Measurements from ENCODE around the gene LIF.
"Not testable (repeated sequence)": the region's sequence is repeated elsewhere in the genome, so short reads cannot be mapped to it uniquely, and the experiment has no call there.

LIF gene

DNA sequence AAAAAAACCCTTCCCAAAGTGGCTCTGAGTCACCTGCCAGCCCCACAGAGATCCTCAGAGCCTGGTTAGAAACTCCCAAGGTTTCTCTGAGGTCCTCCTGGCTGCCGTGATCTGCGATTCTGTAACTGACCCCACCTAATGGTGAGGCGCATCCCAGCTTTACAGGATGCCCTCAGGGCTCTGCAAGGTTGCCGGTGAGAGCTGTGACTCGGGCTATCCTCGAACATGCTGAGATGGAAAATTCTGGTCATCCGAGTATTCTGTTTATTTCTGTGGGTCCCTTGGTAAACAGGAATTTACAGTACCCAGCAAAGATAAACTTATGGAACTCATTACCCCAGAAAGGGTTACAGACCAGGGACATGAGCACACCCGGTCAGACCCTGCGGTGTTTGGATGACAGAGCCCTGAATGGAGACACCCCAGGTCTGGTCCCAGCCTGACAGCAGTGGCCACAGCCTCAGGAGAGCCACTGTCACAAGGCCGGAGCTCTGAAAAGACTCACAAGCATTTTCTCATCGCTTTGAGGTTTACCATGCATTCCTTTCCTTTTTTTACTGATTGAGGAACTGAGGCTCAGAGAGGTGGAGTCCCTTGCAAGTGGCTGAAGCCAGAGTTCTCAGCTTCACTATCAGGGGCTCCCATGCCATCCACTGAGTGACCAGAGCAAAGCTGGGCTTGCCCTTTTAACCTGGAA is 22.2 kb downstream of the LIF start:
- DNase-seq (ENCODE audit: low read depth), result no peak

DNA sequence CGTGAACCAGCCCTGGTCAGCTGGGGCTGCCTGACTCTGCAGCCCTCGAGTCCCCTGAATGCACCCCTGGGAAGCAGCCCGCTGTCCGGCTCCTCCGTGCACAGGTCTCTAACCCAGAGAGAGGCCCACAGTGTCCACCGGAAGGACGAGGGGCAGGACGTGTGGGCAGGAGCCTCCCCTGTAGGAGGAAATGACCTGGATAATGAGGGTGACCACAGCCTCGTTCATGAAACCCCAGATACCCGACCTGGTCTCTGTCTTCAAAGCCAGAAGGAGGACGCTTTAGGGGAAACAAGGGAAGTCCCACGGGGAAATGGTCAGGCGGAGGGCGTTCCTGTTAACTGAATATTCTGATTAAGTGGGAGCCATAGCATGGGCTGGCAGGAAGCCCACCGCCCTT is 23.3 kb downstream of the LIF start:
- no peak for DNase-seq (ENCODE audit: low read depth)

DNA sequence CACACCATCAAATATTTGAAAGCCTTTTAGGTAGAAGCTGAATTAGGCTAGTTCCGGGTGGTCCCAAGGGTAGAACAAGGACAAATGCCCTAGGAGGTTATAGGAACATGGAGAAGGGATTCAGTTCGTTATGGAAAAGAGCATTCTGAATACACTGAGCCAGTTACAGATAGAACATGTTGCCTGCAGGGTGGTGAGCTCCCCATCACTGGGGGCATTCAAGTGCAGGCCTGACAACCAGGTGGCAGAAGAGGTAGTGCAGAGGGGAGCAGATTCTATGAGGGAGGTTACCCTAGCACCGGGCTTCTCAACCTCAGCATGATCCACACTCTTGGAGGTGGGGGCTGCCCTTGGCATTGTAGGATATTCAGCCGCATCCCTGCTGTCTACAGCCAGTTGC is 24.2 kb downstream of the LIF start:
- no peak for DNase-seq (ENCODE audit: low read depth)

DNA sequence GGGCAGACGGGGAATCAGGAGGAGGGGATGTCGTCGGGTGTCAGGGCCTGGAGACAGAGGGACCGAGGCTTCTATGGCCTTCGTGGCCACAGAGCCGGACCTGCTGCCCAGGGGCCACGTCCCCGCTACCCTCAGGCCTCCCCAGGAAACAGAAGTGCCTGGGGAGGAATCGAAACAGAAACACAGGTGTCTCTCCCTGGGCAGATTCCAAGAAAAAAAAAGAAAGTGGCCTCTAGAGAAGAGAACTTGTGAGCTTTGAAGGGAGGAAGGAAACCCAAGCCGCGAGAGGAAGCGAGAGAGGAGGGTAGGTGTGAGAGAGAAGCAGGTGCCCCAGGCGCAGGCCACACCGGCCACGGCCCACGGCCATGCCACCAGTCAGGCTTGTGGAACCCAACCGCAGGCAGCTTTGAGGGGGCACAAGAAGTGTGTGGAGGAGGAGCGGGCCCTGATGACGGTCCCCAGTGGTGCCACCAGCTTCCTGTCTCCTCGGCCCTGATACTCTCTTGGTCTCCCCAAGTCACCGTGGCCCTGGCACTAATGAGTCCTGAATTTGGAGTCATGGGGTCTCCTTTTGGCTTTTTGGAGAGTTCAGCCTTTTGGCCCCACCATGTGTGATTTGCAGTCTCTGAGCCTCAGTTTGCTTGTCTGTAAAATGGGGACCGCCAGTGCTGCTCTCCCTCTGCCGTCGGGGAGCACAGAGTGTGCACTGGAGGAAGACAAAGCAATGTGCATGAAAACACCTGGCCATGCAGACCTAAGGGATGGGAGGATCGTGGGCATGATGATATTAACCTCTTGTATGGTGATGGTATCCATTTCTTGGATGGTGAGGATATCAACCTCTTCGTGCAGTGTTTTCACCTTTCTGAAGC is 25.2 kb downstream of the LIF start:
- DNase-seq (ENCODE audit: low read depth), result no peak

DNA sequence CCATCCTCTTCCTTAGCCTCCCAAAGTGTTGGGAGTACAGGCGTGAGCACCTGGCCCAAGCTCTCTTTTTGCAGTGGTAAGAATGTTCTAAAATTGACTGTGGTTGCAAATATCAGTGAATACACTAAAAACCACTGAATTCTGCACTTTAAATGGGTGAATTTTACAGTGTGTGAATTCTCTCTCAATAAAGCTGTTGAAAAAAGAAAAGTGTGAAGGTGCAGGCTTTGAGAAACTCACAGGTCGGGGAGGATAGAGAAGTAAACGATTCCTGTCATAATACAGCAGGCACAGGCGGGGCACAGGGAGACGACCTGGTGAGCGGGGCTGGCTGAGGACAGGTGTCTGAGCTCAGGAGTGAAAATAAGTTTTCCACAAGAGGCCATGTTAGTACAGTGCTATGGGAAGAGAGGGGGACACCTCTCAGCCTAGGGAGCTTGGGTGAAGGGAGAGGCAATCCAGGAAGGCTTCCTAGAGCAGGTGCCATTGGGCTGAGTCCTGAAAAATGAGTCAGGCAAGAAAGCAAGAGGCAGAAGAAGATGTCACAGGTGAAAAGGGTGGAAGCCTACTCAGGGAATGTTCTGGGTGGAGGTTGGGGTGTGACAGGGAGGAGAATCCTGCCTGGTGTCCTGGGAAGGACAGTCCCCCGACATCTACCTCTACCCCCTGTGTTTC is 26.1 kb downstream of the LIF start:
- DNase-seq (ENCODE audit: low read depth), result no peak

DNA sequence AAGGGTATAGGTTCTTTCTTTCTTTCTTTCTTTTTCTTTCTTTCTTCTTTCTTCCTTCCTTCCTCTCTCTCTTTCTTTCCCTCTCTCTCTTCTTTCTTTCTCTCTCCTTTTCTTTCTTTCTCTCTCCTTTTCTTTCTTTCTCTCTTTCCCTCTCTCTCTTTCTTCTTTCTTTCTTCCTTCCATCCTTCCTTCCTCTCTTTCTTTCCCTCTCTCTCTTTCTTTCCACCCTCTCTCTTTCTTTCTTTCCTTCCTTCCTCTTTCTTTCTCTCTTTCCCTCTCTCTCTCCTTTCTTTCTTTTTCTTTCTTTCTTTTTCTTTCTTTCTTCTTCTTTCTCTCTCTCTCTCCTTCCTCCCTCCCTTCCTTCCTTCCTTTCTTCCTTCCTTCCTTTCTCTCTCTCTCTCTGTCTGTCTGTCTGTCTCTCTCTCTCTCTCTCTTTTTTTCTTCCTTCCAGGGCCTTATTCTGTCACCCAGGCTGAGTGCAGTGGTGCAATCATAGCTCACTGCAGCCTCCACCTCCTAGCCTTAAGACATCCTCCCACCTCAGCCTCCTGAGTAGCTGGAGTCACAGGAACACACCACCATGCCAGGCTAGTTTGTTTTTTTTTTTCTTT is 26.8 kb downstream of the LIF start:
- DNase-seq (ENCODE audit: low read depth), result no peak

DNA sequence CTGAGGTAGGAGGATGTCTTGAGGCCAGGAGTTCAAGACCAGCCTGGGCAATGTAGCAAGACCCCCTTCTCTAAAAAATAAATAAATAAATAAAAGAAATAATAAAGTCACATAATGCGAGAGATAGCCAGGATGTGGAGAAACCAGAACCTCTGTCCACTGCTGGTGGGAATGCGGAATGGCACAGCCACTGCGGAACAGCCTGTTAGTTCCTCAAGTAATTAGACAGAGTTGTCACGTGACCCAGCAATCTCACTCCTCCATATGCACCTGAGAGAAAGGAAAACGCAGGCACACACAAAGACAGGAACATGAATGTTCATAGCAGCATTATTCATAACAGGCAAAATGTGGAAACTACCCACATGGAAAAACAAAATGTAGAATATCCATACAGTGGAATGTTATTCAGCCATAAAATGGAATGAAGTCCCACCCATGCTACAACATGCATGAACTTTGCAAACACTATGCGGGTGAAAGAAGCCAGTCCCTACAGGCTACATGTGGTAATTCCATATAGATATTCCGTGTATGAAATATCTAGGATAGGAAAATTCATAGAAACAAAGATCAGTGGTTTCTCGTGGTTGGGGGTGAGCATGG is 27.4 kb downstream of the LIF start:
- no peak for DNase-seq (ENCODE audit: low read depth)

DNA sequence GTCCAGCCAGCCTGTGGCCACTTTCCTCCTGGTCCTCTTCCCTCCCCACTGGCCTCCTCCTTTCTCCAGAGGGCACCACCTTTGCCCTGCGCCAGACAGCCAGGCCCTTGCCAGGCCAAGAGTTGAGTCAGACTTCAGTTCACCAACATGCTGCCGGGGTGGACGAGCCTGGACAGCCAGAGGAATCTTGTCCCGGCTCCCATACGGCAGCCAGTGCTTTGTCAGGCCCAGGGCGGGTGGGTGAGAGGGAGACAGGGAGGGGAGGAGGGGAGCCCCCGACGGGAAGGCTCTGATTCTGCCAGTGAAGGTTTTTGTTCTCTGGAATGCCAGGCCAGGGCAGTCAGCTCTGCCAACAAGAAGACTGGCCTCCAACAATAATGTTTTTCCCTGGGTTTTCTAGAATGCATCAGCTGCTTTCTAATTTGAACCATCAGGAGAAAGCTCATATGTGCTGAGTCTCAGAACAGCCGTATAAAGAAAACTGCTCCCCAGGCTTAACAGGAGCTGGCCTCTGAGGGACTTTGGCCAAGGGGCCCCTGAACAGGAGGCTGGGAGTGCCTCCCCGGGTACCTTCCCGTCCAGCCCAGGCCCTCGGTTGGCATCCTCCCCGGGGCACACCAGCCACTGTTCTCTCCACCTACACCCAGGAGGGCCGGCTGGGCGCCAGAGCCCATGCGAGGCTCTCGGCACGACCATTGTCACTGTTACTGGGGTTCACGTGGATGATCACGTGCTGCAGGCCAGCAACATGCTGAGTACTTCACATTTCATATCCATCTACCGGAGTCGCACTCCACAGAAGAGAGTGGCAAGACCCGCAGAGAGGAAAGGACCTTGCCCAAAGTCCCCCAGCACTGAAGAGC is 28.6 kb downstream of the LIF start:
- no peak for DNase-seq (ENCODE audit: low read depth)

DNA sequence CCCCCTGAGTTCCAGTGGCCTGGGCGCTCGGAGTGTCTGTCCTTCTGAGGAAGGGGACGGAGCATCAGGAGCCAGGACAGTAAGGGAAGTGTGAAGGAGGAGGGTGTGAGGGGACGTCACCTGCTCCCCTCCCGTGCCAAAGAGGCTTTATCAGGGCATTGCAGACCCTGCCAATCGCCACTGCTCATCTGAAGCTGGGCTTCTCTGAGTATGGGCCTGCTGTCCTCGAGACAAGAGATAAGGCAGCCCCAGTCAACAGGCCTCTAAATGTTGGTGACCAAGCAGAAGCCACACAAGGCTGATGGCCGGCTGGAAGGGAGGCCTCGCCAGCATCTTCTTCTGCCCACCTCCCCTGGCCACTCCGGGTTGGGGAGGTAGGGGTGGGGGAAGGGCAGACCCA is 29.8 kb downstream of the LIF start:
- no peak for DNase-seq (ENCODE audit: low read depth)

DNA sequence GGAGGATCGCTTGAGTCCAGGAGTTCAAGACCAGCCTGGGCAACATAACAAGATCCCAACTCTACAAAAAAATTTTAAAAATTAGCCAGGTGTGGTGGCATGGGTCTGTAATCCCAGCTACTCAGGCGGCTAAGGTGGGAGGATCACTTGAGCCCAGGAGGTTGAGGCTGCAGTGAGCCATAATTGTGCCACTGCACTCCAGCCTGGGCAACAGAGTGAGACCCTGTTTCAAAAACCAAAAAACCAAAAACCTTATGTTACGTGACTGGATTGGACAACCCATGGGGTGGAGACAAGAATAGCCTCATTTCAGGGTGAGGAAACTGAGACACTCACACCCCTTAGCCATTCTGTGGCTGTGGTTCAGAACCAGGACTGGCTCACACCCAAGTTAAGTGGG is 30.3 kb downstream of the LIF start:
- DNase-seq (ENCODE audit: low read depth), result not testable (repeated sequence)

DNA sequence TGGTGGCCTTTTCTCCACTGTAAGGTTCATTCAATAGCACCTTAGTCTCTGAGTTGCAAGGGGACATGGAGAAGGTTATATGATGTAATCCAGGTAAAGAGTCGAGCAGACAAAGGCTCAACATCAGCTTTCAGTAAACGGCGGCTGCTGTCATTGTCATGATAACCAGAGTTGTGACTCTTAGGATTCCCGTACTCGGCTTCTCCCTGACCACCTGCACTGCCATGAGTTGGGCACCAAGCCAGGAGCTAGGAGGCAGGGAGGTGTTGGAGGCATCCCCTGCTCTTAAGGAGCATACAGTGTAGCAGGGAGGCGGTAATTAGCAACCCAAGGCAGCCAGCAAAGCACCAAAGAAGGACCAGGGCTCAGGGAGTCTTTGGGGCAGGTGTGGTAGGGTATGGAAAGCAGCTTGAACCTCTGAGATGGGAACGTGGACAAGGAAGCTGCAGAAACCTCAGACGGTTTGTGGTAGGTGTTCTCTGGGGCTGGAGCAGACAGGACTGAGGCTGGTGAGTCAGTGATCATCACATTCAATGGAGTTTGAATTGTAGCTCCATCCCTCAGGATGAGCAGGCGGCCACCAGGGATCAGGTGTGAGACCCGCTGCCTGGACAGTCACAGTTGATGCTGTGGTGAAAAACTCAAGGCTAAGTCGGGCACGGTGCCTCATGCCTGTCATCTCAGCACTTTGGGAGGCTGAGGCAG is 31.7 kb downstream of the LIF start:
- DNase-seq (ENCODE audit: low read depth), result no peak

DNA sequence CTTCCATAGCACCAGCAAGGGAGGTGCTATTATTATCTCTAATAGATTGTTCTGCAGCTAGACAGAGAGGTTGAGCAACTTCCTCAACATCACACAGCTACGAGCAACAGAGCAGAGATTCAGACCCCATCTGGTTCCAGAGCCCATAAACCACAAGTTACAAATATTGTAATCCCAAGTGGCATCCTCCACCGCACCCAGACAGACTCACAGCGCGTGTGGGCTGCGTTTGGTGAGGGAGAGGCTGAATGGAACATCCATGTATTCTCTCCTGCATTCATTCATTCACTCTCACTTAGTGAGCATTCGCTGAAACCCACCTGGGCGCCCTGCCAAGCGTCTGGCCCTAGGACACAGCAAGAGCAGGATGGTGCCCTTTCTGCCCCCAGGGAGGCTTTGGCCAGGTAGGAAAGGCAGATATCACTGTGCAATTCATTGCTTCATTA is 33.5 kb downstream of the LIF start:
- DNase-seq (ENCODE audit: low read depth), result no peak

DNA sequence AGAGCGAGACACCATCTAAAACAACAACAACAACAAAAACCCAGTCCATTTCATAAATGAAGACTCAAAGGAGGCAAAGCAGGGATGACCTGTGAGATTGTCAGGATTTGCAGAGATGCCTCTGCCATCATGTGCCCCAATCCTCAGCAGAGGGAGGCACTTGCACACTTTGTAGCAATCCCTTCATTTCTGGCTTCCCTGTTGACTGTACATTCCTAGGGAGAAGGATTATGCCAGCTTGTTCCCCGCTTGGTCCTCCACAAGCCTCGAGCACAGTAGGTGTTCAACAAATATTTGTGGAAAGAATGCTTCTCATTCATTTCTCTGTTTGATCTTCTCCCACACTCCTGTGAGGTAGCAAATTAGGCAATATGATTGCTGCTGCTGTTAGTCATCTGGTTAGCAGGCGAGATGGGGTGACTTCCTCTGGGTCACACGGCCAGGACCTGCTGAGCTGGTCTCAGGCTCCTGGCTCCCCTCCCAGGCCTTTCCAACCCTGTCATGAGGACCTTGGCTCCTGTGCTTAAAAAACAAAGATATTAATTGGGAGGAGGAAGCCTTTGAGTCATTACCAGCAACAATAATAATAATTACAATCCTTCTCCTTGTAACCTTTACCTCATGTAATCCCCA is 34.1 kb downstream of the LIF start:
- DNase-seq (ENCODE audit: low read depth), result no peak

DNA sequence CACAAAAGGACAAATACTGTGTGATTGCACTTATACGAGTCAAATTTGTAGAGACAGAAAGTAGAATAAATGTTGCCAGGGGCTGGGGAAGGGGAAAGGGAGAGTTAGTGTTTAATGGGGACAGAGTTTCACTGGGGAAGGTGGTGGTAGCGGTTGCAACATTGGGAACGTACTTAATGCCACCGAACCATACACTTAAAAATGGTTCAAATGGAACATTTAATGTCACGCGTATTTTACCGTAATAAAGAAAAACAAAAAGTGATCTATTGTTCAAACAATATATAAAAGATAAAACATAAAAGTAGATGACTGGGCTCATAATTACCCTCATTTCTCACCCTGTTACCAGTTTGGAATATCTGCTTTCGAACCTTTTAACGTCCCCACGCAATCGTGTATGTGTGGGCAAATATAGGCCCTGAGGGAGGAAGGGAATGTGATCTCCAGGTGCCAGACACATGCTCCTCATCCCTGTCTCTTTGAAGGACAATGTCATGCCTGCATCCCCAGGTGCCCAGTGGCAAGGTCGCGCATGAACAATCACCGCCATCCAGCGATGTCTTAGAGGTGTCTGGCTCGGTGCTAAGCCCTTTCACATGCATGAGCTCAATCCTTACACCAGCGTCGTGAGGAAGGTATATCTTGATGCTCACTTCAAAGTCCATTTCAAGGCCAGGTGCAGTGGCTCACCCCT is 35.3 kb downstream of the LIF start:
- no peak for DNase-seq (ENCODE audit: low read depth)

DNA sequence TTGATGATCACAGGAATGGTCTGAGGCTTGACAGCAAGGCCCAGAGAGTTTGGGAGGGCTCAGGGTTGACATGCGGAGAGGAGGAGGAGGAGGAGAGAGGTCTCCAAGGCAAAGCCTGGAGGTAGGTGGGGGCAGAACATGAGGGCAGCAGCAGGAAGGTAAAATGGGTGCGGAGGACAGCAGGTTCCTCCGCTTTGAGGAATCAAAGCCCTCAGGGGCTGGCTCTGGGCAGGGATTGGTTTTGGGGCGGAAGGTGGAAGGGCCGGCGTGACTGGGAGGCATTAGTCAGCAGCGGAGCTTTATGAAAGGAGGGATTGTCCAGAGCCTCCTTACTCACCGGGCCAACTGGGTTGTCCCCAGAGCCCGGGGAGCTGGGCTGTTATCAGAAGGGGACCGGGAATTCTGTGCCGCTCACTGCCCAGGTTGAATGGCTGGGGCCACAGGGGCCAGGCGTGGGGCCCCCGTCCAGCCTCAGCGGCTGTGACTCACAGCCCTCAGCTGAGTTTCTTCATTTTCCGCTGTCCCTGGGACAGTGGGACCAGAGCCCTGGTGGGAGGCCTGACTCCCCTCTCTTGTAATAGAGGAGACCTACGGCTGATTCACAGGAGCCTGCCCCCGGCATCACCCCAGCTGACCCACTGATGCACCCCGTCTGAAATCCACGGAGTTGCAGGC is 36.2 kb downstream of the LIF start:
- DNase-seq (ENCODE audit: low read depth), result no peak

DNA sequence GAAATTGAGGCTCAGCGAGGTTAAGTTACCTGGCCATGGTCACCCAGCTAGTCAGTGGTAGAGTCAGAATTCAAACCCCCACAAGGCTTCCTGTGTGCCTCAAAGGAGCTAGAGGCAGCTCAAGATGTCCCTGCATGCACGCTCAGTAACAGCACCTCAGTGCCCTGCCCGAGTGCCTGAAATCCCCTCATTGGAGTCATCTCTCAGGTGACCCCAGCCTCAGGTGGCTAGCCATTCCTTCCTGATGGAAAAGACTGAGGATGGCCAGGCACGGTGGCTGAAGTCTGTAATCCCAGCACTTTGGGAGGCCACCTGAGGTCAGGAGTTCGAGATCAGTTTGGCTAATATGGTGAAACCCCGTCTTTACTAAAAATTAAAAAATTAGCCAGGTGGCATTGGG is 36.9 kb downstream of the LIF start:
- DNase-seq (ENCODE audit: low read depth), result no peak

DNA sequence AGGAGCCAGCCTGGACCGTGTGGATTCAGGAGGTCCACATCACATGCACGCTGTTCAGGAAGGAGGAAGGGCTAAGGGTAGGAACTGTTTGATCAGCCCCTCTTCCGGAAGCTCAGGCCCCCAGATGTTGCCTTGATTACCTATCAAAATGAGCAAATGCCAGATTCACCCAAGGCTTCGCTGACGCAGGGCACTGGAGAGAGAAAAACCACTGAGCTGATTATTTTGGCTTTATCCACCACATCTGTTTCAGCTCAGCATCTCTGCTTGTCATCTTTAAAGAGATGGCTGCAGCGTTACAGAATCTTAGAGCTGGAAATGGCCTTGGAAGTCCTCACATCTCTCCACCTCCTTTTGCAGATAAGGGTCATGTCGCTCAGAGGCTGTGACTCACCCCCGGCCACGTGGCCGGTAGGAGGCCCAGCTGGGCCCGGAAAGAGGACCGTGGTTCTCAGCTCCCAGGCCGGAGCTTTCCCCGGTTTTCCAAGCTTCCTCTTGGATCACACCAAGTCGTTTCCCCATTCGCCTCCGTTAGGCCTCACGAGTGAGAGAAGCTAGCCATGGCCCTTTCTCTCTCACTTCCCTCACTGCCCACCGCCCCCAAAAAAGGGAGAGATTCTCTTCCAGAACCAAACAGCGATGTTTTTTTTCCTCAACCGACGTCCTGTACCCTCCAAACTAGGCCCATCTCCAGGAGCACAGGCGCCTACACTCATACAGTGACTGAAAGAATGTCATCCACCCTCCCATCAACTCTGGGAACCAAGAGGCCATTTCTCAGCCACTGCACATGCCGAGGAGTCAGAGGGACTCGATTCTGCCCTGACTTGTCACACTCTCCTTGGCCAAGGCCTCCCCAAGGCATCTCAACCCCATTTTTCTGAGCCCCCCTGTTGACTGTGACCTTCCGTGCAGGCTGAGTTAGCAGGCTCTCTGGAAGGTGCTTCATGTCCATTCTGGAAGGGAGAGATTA is 37.6 kb downstream of the LIF start:
- DNase-seq (ENCODE audit: low read depth), result peak; percentile 45

DNA sequence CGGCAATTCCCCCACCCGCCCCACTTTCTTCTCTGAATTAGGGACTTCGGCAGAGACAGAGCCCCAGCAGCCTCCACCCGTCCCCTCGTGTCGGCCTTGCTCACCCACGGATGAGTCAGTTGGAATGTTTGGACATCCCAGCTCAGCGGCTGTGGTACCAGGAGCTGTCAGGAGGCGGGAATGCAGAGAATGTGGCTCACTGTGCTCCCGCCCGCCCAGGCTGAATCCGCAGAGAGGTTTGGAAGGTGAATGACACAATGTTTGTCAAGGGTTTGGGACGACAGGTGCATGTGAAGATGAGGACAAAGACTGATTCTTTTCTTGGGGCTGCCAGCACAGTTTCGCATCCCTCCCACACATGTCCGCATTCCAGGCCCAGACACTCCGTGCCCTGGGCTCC is 39.6 kb downstream of the LIF start:
- peak; percentile 91 for DNase-seq (ENCODE audit: low read depth)
